GM12878 (cell line): ENCODE data around the gene SHF. TPM values are rescaled to one million over a fixed set of nuclear protein-coding genes. Genes with fewer than 3 reads are reported as not detected.

Experiments used
- ATAC-seq: fragments of 200-7000 bp; cut with Tn5 transposase; 3 replicates; pipeline ENCODE4 v1.9.1; 2020; ENCODE audit warnings: mild to moderate bottlenecking, moderate library complexity
- BruUV-seq: library from RNA; stranded (reverse); fragments of 400-500 nt; replicated peaks from 2 replicates; lab custom pipeline; 2021; lab: Mats Ljungman, UMichigan
- CTCF ChIA-PET: fragments of 300-600 bp; sonication (Branson Sonifier 250); formaldehyde crosslinking; extraction: SDS; loops from one replicate; lab custom pipeline; 2021; ENCODE audit warnings: inconsistent platforms; lab: Yijun Ruan, JAX
- POLR2A ChIA-PET: fragments of 350-600 bp; formaldehyde crosslinking; extraction: SDS; loops from one replicate; lab custom pipeline; 2021; ENCODE audit warnings: inconsistent platforms; lab: Charles Lee
- RAD21 ChIA-PET: fragments of 300-600 bp; sonication (Branson Sonifier 250); formaldehyde crosslinking; loops from one replicate; lab custom pipeline; 2023; ENCODE audit warnings: antibody characterized with exemption; ENCODE audit not compliant: unreplicated experiment; lab: Charles Lee
- SMC1A ChIA-PET: fragments of 300-600 bp; sonication (Branson Sonifier 250); formaldehyde crosslinking; loops from one replicate; lab custom pipeline; 2023; ENCODE audit not compliant: unreplicated experiment, uncharacterized antibody; lab: Charles Lee
- DNase-seq: peaks from one replicate; pipeline ENCODE4 v3.0.0-alpha.2; 2011; ENCODE audit warnings: low read depth, low spot score
- FAIRE-seq: peaks from 3 replicates; lab custom pipeline; 2011; peaks lifted over from hg19 to GRCh38; lab: Jason Lieb, UNC
- H2AFZ ChIP-seq: 2 replicates; pipeline ENCODE4 v1.6.0; 2011; ENCODE audit warnings: low read depth, low read length, control low read depth; ENCODE audit not compliant: control insufficient read depth
- H3K27ac ChIP-seq: 2 replicates; pipeline ENCODE4 v1.5.1; 2011; ENCODE audit warnings: control low read depth; ENCODE audit not compliant: control insufficient read depth, insufficient read depth
- H3K27me3 ChIP-seq, 2 experiments: replicated peaks in 1 of 2; 2 replicates each; pipeline versions ENCODE4 v1.6.0 to v1.6.1; 2011; ENCODE audit warnings: low read length in 1 of 2; ENCODE audit not compliant: control insufficient read depth in 2 of 2, insufficient read depth in 2 of 2
- H3K36me3 ChIP-seq, 2 experiments: 2 replicates each; pipeline ENCODE4 v1.5.1; 2011; ENCODE audit warnings: low read length in 1 of 2; ENCODE audit not compliant: control insufficient read depth in 2 of 2, insufficient read depth in 2 of 2
- H3K4me1 ChIP-seq: 2 replicates; pipeline ENCODE4 v1.6.1; 2011; ENCODE audit warnings: mild to moderate bottlenecking, low read length, moderate library complexity, mixed read lengths; ENCODE audit not compliant: control insufficient read depth, insufficient read depth
- H3K4me2 ChIP-seq: 2 replicates; pipeline ENCODE4 v1.6.0; 2011; ENCODE audit warnings: control low read depth; ENCODE audit not compliant: control insufficient read depth, insufficient read depth
- H3K4me3 ChIP-seq: fragments of 200-600 bp; sonication (generic); 2 replicates; pipeline ENCODE4 v1.5.1; 2016
- H3K79me2 ChIP-seq: 2 replicates; pipeline ENCODE4 v1.6.0; 2011; ENCODE audit warnings: low read length; ENCODE audit not compliant: control insufficient read depth, insufficient read depth
- H3K9ac ChIP-seq: 2 replicates; pipeline ENCODE4 v1.8.0; 2011; ENCODE audit warnings: low read length, control low read depth, mixed read lengths; ENCODE audit not compliant: control insufficient read depth, insufficient read depth
- H3K9me3 ChIP-seq: replicated peaks from 3 replicates; pipeline ENCODE4 v1.5.1; 2011; ENCODE audit warnings: mild to moderate bottlenecking, low read length; ENCODE audit not compliant: control insufficient read depth, insufficient read depth
- H4K20me1 ChIP-seq: 2 replicates; pipeline ENCODE4 v1.6.0; 2011; ENCODE audit not compliant: control insufficient read depth, insufficient read depth
- EGR1 ChIP-seq, 2 experiments: IDR thresholded peaks; 1 replicate in 1 of 2; 2 replicates in 1 of 2; pipeline ENCODE4 v1.6.1; 2011 to 2012; ENCODE audit warnings: low read depth in 2 of 2, low read length in 2 of 2, borderline replicate concordance in 1 of 2, mild to moderate bottlenecking in 1 of 2, moderate library complexity in 1 of 2
- NKRF ChIP-seq: fragments of 450-650 bp; conservative IDR thresholded peaks from 2 replicates; pipeline ENCODE4 v1.6.1; 2017; ENCODE audit warnings: mild to moderate bottlenecking, moderate library complexity
- SREBF1 ChIP-seq: IDR thresholded peaks from 2 replicates; pipeline ENCODE4 v1.6.1; 2012; ENCODE audit warnings: mild to moderate bottlenecking, low read length
- WGBS: methylation state at CpG from one replicate; pipeline ENCODE4 v1.1.6; 2016; ENCODE audit warnings: low lambda C conversion rate; ENCODE audit not compliant: insufficient replicate concordance, insufficient coverage; ENCODE audit errors: missing lambda C conversion rate; 5-methylcytosine and 5-hydroxymethylcytosine counted together
- in situ Hi-C: fragments of 300-500 bp; cut with MboI; formaldehyde crosslinking; loops from 9 replicates; pipeline ENCODE4 v1.14.3; 2018; ENCODE audit warnings: mixed read lengths
- intact Hi-C: fragments of 100-400 bp; cut with micrococcal nuclease; formaldehyde crosslinking; loops from one replicate; pipeline ENCODE4 v1.14.2; 2022; ENCODE audit not compliant: unreplicated experiment
- polyA plus RNA-seq, 11 experiments: library from polyadenylated mRNA; depleted of rRNA in 4 of 11; unstranded in 6 of 11; stranded (reverse) in 5 of 11; fragments of >200 nt; fragmentation: Nextera tagmentation in 4 of 11; fragmentation: Illumina TruSeq in 1 of 11; extraction: Ambion mirVana in 4 of 11; extraction: Trizol in 1 of 11; gene quantifications; 1 replicate in 1 of 11; 2 replicates in 10 of 11; pipeline versions ENCODE4 v1.2.1 to v1.2.3, GENCODE V29; 2011 to 2016; ENCODE audit warnings: inconsistent platforms in 2 of 11, missing spikeins in 2 of 11, low read depth in 1 of 11
- total RNA-seq, 4 experiments: library from RNA; depleted of rRNA in 3 of 4; stranded (reverse); fragments of >200 nt in 3 of 4; fragmentation: Illumina TruSeq in 1 of 4; extraction: Trizol in 1 of 4; gene quantifications; 2 replicates each; pipeline versions ENCODE4 v1.2.1 to v1.2.3, GENCODE V29; 2013 to 2021
- TF ChIP-seq, protein P1 (sequence below): IDR thresholded peaks from 2 replicates; pipeline ENCODE4 v1.6.1; 2012; ENCODE audit warnings: low read depth, low read length, improper control_type of control experiment

Gene SHF
- total and polyA plus RNA-seq, 10 of the 15 experiments (the other 5 are each of a cell fraction or from before 2014, with no cell fraction given): 0.04 to 5.7 (median 1.0) TPM; not detected in 1

DNA sequence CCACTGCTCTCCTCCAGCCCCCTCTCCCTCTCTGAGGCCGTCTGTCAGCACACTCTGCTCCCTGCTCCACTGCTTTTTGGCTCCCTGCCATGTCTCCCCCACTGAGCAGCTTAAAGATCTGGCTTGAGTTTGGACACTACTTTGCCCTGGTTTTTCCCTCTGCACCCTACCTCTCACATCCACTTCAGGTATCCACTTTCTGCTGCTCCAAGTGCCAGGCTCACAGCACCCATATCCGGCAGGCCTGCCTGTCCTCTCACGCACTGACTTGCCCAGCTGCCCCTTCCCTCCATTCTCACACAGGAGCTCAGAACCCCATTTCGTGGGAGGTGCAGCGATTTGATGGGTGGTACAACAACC, 54.2 kb downstream of the SHF start:
- Histone ChIP-seq H3K79me2 (no peaks in the 10 kb centered on the region), H3K36me3 (no peaks in the 10 kb centered on the region), H3K4me3 (no peak overlapping the region), H4K20me1 (no peaks in the 10 kb centered on the region), H3K9ac (no peak overlapping the region), H2AFZ (no peak overlapping the region), H3K4me2 (no peak overlapping the region), H3K27me3 (peaks cover 5 to 14% of the 10 kb centered on the region in 2 experiments; a peak in 3 of 4 replicates), H3K4me1 (no peaks in the 10 kb centered on the region), H3K27ac (no peak overlapping the region), H3K9me3 (no peaks in the 10 kb centered on the region)
- no peak for ATAC-seq
- in situ Hi-C loops: no loop called here
- SMC1A ChIA-PET: interaction anchor here (1.2 to 1.5 kb wide), 2 partner anchors 9 to 47 kb away, joined by 3 to 4 read pairs; no protein-coding TSS in a partner anchor
- FAIRE-seq: no peak
- TF ChIP-seq, protein P1, sequence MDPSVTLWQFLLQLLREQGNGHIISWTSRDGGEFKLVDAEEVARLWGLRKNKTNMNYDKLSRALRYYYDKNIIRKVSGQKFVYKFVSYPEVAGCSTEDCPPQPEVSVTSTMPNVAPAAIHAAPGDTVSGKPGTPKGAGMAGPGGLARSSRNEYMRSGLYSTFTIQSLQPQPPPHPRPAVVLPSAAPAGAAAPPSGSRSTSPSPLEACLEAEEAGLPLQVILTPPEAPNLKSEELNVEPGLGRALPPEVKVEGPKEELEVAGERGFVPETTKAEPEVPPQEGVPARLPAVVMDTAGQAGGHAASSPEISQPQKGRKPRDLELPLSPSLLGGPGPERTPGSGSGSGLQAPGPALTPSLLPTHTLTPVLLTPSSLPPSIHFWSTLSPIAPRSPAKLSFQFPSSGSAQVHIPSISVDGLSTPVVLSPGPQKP: no peak
- TF ChIP-seq EGR1 (IDR thresholded peaks at IDR 0.05; ENCODE audit: borderline replicate concordance in 1 of 2, low read depth in 2 of 2, low read length in 2 of 2) (no peak), SREBF1 (no peak), NKRF (no peak)
- no TSS peak for BruUV-seq
- no peak for DNase-seq
- POLR2A ChIA-PET: no interaction called here
- CTCF ChIA-PET: interaction anchor here (1.2 to 4.6 kb wide), 3 partner anchors 9 to 71 kb away, joined by 3 to 23 read pairs (median 5); no protein-coding TSS in a partner anchor
- intact Hi-C loops: no loop called here
- RAD21 ChIA-PET: interaction anchor here (1.2 kb wide), 1 partner anchor 165 kb away, joined by 4 read pairs; no protein-coding TSS in a partner anchor
- WGBS: 26% methylated on average over 5 of the region's 5 CpGs
